ENCODE measurements around the gene TRANK1. TPM values are rescaled to one million over a fixed set of nuclear protein-coding genes. Genes with fewer than 3 reads are reported as not detected.

Gene TRANK1
- total RNA-seq, 1 donor from 2014 or later: 24.9 TPM

- no peak for DNase-seq (ENCODE audit: extremely low spot score, unreplicated experiment)
- H3K36me3 Mint-ChIP-seq (ENCODE audit: unreplicated experiment): peaks cover 35% of the 10 kb centered on the region
- no peaks in the 10 kb centered on the region for H3K4me1 Mint-ChIP-seq (ENCODE audit: unreplicated experiment)
These were observed 112.4 kb downstream of the TRANK1 start for GRCh38 chr3:36832406-36832805.

GRCh38 chr3:36827133-36827532, 117.7 kb downstream of the TRANK1 start:
- H3K4me1 Mint-ChIP-seq (ENCODE audit: unreplicated experiment): no peaks in the 10 kb centered on the region
- H3K9me3 Mint-ChIP-seq (ENCODE audit: unreplicated experiment): no peaks in the 10 kb centered on the region
- H3K4me3 Mint-ChIP-seq (ENCODE audit: unreplicated experiment): no peak overlapping the region
- H3K36me3 Mint-ChIP-seq (ENCODE audit: unreplicated experiment): peaks cover 24% of the 10 kb centered on the region
- TF ChIP-seq CTCF (IDR thresholded peaks at IDR 0.05): no peak
- DNase-seq (ENCODE audit: extremely low spot score, unreplicated experiment): no peak
- H3K27me3 Mint-ChIP-seq (ENCODE audit: unreplicated experiment): no peaks in the 10 kb centered on the region
- H3K27ac Mint-ChIP-seq (ENCODE audit: unreplicated experiment): no peak overlapping the region

More at GRCh38 chr3:36832406-36832805, 112.4 kb downstream of the TRANK1 start:
- no peaks in the 10 kb centered on the region for H3K9me3 Mint-ChIP-seq (ENCODE audit: unreplicated experiment)
- no peak overlapping the region for H3K27ac Mint-ChIP-seq (ENCODE audit: unreplicated experiment)
- no peaks in the 10 kb centered on the region for H3K27me3 Mint-ChIP-seq (ENCODE audit: unreplicated experiment)
- H3K4me3 Mint-ChIP-seq (ENCODE audit: unreplicated experiment): no peak overlapping the region
- no peak for TF ChIP-seq CTCF (IDR thresholded peaks at IDR 0.05)

- no peak overlapping the region for H3K27ac Mint-ChIP-seq (ENCODE audit: unreplicated experiment)
- H3K4me3 Mint-ChIP-seq (ENCODE audit: unreplicated experiment): no peak overlapping the region
- H3K27me3 Mint-ChIP-seq (ENCODE audit: unreplicated experiment): no peaks in the 10 kb centered on the region
- no peaks in the 10 kb centered on the region for H3K4me1 Mint-ChIP-seq (ENCODE audit: unreplicated experiment)
- no peaks in the 10 kb centered on the region for H3K9me3 Mint-ChIP-seq (ENCODE audit: unreplicated experiment)
- no peak for TF ChIP-seq CTCF (IDR thresholded peaks at IDR 0.05)
- H3K36me3 Mint-ChIP-seq (ENCODE audit: unreplicated experiment): peaks cover 19% of the 10 kb centered on the region
- DNase-seq (ENCODE audit: extremely low spot score, unreplicated experiment): no peak
These were observed 118.6 kb downstream of the TRANK1 start for GRCh38 chr3:36826240-36826639.

- Mint-ChIP-seq H3K36me3 (ENCODE audit: unreplicated experiment) (peaks cover 16% of the 10 kb centered on the region), H3K27ac (ENCODE audit: unreplicated experiment) (no peak overlapping the region), H3K27me3 (ENCODE audit: unreplicated experiment) (no peaks in the 10 kb centered on the region), H3K9me3 (ENCODE audit: unreplicated experiment) (no peaks in the 10 kb centered on the region), H3K4me1 (ENCODE audit: unreplicated experiment) (no peaks in the 10 kb centered on the region), H3K4me3 (ENCODE audit: unreplicated experiment) (no peak overlapping the region)
- no peak for DNase-seq (ENCODE audit: extremely low spot score, unreplicated experiment)
- no peak for TF ChIP-seq CTCF (IDR thresholded peaks at IDR 0.05)
These were observed 120.4 kb downstream of the TRANK1 start for GRCh38 chr3:36824443-36824842.

GRCh38 chr3:36823806-36824205, 121.0 kb downstream of the TRANK1 start:
- no peaks in the 10 kb centered on the region for H3K4me1 Mint-ChIP-seq (ENCODE audit: unreplicated experiment)
- peak; percentile 57 for DNase-seq (ENCODE audit: extremely low spot score, unreplicated experiment)
- no peaks in the 10 kb centered on the region for H3K9me3 Mint-ChIP-seq (ENCODE audit: unreplicated experiment)
- no peak overlapping the region for H3K4me3 Mint-ChIP-seq (ENCODE audit: unreplicated experiment)
- H3K36me3 Mint-ChIP-seq (ENCODE audit: unreplicated experiment): peaks cover 14% of the 10 kb centered on the region
- no peak for TF ChIP-seq CTCF (IDR thresholded peaks at IDR 0.05)
- no peaks in the 10 kb centered on the region for H3K27me3 Mint-ChIP-seq (ENCODE audit: unreplicated experiment)
- H3K27ac Mint-ChIP-seq (ENCODE audit: unreplicated experiment): no peak overlapping the region

Data from osteocyte (in vitro differentiated cells).